ENCODE data around the gene FAM83G. TPM values are rescaled to one million over a fixed set of nuclear protein-coding genes. Genes with fewer than 3 reads are reported as not detected.

Gene FAM83G
- total RNA-seq, 3 donors from 2014 or later: 18.9 to 40.4 (median 29.1) TPM

DNA sequence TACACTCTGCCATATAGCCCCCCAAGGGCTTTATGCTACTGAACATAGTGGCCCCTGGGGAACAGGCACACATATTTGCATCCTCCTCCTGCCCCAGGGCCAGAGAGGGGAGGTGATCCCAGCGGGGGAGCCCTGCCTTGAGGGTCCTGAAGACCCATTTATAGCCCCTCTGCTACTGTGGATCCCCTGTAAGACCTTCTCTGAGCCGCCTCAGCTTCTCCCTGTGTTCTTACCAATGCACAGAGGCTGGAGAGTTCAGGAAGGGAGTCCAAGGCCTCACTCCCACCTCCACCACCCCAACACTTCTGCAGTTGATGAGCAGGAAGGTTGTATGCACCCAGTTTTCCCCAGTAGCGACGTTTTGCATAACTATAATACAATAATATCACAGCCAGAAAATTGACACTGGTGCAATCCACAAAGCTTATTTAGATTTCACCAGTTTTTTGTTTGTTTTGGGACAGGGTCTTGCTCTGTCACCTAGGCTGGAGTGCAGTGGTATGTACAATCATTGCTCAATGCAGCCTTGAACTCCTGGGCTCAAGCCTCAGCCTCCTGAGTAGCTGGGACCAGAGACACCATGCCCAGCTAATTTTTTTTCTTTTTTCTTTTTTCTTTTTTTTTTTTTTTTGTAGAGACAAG lies 1.3 kb upstream of the FAM83G start:
- TF ChIP-seq, protein P1, sequence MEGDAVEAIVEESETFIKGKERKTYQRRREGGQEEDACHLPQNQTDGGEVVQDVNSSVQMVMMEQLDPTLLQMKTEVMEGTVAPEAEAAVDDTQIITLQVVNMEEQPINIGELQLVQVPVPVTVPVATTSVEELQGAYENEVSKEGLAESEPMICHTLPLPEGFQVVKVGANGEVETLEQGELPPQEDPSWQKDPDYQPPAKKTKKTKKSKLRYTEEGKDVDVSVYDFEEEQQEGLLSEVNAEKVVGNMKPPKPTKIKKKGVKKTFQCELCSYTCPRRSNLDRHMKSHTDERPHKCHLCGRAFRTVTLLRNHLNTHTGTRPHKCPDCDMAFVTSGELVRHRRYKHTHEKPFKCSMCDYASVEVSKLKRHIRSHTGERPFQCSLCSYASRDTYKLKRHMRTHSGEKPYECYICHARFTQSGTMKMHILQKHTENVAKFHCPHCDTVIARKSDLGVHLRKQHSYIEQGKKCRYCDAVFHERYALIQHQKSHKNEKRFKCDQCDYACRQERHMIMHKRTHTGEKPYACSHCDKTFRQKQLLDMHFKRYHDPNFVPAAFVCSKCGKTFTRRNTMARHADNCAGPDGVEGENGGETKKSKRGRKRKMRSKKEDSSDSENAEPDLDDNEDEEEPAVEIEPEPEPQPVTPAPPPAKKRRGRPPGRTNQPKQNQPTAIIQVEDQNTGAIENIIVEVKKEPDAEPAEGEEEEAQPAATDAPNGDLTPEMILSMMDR (IDR thresholded peaks at IDR 0.05): no peak
- intact Hi-C loops (cut with DNase I, micrococcal nuclease): no loop called here
- ATAC-seq (no peak), DNase-seq (peak in 1 of 3 donors; percentile 40)
- peaks cover 32% of the 10 kb centered on the region for H3K4me1 ChIP-seq (ENCODE audit: low read depth)
- H3K9me3 ChIP-seq: no peaks in the 10 kb centered on the region
- H3K4me3 ChIP-seq: no peak overlapping the region
- H3K36me3 ChIP-seq (ENCODE audit: low read depth): no peaks in the 10 kb centered on the region

- intact Hi-C loops (cut with DNase I, micrococcal nuclease): no loop called here
- Histone ChIP-seq H3K9me3 (no peaks in the 10 kb centered on the region), H3K36me3 (ENCODE audit: low read depth) (no peaks in the 10 kb centered on the region), H3K4me3 (no peak overlapping the region), H3K4me1 (ENCODE audit: low read depth) (peaks cover 32% of the 10 kb centered on the region)
- DNase-seq (peak in 2 of 3 donors; percentile 45 to 62), ATAC-seq (no peak)
- TF ChIP-seq, protein P1 (IDR thresholded peaks at IDR 0.05): no peak
Measured at GRCh38 chr17:19005137-19005773, 691 bp upstream of the FAM83G start.

DNA sequence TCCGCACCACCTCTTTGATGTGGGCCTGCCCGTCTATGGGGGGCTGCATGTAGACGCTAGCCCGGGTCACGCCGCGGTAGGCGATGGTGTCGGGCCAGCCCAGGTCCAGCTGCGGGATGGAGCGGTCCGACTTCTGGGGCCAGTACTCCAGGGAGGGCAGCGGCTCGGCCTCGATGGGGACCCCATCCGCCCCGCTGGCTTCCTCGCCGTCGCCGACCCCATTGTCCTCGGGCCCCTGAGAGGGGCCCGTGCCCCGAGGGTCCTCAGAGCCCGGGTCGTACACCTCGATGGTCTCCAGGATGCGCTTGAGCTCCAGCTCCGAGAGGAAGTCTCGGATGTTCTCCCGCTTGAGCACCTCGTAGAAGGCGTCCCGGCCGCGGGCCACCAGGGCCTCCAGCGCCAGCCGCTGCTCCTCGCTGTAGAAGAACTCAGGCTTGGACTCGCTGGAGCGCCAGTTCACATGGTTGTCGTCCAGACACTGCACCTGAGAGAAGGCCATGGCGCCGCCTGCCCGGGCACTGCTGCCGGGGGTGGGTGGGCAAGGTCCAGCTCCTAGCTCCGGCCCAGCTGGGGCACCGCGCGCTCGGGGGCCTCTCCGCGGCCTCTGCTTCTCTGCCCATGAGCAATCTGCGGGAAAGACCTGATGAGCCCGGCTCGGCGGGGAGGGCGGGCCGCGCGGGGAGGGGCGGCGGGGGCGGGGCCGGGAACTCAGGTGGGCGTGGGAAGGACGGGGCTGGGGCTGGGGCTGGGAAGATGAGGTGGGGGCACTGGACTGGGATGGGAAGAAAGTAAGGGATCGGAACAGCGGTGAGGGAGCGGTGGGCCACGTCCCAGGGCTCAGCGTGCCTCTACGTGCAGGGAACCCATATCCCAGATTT lies 782 bp downstream of the FAM83G start:
- H3K36me3 ChIP-seq (ENCODE audit: low read depth): no peaks in the 10 kb centered on the region
- H3K9me3 ChIP-seq: no peaks in the 10 kb centered on the region
- H3K4me3 ChIP-seq: peak overlapping the region; percentile 57
- TF ChIP-seq, protein P1 (IDR thresholded peaks at IDR 0.05): no peak
- DNase-seq (peak; percentile 75 to 83 (median 75)), ATAC-seq (peak; percentile 66)
- peaks cover 29% of the 10 kb centered on the region for H3K4me1 ChIP-seq (ENCODE audit: low read depth)
- intact Hi-C loops (cut with DNase I, micrococcal nuclease): no loop called here

- TF ChIP-seq, protein P1 (IDR thresholded peaks at IDR 0.05): no peak
- Histone ChIP-seq H3K9me3 (no peaks in the 10 kb centered on the region), H3K4me3 (peak overlapping the region; percentile 57), H3K36me3 (ENCODE audit: low read depth) (no peaks in the 10 kb centered on the region), H3K4me1 (ENCODE audit: low read depth) (peaks cover 31% of the 10 kb centered on the region)
- DNase-seq (peak in 1 of 3 donors; percentile 36), ATAC-seq (no peak)
- intact Hi-C loops (cut with DNase I, micrococcal nuclease): no loop called here
Measured at GRCh38 chr17:19002805-19003542, 1.6 kb downstream of the FAM83G start.

GRCh38 chr17:19001907-19002590 lies 2.5 kb downstream of the FAM83G start:
- DNase-seq: peak in 2 of 3 donors; percentile 36 to 46
- TF ChIP-seq, protein P1 (IDR thresholded peaks at IDR 0.05): no peak
- no peaks in the 10 kb centered on the region for H3K36me3 ChIP-seq (ENCODE audit: low read depth)
- H3K9me3 ChIP-seq: no peaks in the 10 kb centered on the region
- no peak for ATAC-seq
- intact Hi-C loops (cut with DNase I, micrococcal nuclease): no loop called here
- no peak overlapping the region for H3K4me3 ChIP-seq
- peaks cover 39% of the 10 kb centered on the region for H3K4me1 ChIP-seq (ENCODE audit: low read depth)

Measured in mucosa of descending colon (tissue), 3 donors.